ENCODE measurements around the gene SH2D3C. TPM values are rescaled to one million over a fixed set of nuclear protein-coding genes. Genes with fewer than 3 reads are reported as not detected.

SH2D3C gene
- total RNA-seq, 1 donor from 2014 or later, result 7.1 TPM

- peak overlapping the region; percentile 35 for H3K27ac Mint-ChIP-seq
- peaks cover 4% of the 10 kb centered on the region for H3K9me3 Mint-ChIP-seq
- DNase-seq (ENCODE audit: extremely low spot score, unreplicated experiment), result no peak
- TF ChIP-seq CTCF (conservative IDR thresholded peaks at IDR 0.05), result no peak
- no peak overlapping the region for H3K4me3 Mint-ChIP-seq
- no peaks in the 10 kb centered on the region for H3K36me3 Mint-ChIP-seq
- H3K27me3 Mint-ChIP-seq, result peaks cover 4% of the 10 kb centered on the region
- peaks cover 23% of the 10 kb centered on the region for H3K4me1 Mint-ChIP-seq (ENCODE audit: unreplicated experiment)
Measured at GRCh38 chr9:127697575-127697974, 80.9 kb downstream of the SH2D3C start.

- H3K9me3 Mint-ChIP-seq, result peaks cover 4% of the 10 kb centered on the region
- peaks cover 12% of the 10 kb centered on the region for H3K36me3 Mint-ChIP-seq
- H3K4me1 Mint-ChIP-seq (ENCODE audit: unreplicated experiment), result peaks cover 27% of the 10 kb centered on the region
- DNase-seq (ENCODE audit: extremely low spot score, unreplicated experiment), result no peak
- H3K27ac Mint-ChIP-seq, result no peak overlapping the region
- peaks cover 4% of the 10 kb centered on the region for H3K27me3 Mint-ChIP-seq
- peak overlapping the region; percentile 22 for H3K4me3 Mint-ChIP-seq
- TF ChIP-seq CTCF (conservative IDR thresholded peaks at IDR 0.05), result no peak
Measured at GRCh38 chr9:127694890-127695720, 83.4 kb downstream of the SH2D3C start.

- Mint-ChIP-seq H3K4me3 (no peak overlapping the region), H3K36me3 (peaks cover 18% of the 10 kb centered on the region), H3K4me1 (ENCODE audit: unreplicated experiment) (peaks cover 20% of the 10 kb centered on the region), H3K9me3 (no peaks in the 10 kb centered on the region), H3K27ac (no peak overlapping the region), H3K27me3 (no peaks in the 10 kb centered on the region)
- no peak for DNase-seq (ENCODE audit: extremely low spot score, unreplicated experiment)
- no peak for TF ChIP-seq CTCF (conservative IDR thresholded peaks at IDR 0.05)
Measured at GRCh38 chr9:127693697-127694096, 84.8 kb downstream of the SH2D3C start.

- Mint-ChIP-seq H3K4me1 (ENCODE audit: unreplicated experiment) (peaks cover 20% of the 10 kb centered on the region), H3K4me3 (no peak overlapping the region), H3K27ac (no peak overlapping the region), H3K27me3 (no peaks in the 10 kb centered on the region), H3K9me3 (no peaks in the 10 kb centered on the region), H3K36me3 (peaks cover 18% of the 10 kb centered on the region)
- no peak for TF ChIP-seq CTCF (conservative IDR thresholded peaks at IDR 0.05)
- no peak for DNase-seq (ENCODE audit: extremely low spot score, unreplicated experiment)
Measured at GRCh38 chr9:127693143-127693542, 85.3 kb downstream of the SH2D3C start.

- TF ChIP-seq CTCF (conservative IDR thresholded peaks at IDR 0.05), result no peak
- no peak for DNase-seq (ENCODE audit: extremely low spot score, unreplicated experiment)
- H3K4me3 Mint-ChIP-seq, result no peak overlapping the region
- peaks cover 20% of the 10 kb centered on the region for H3K4me1 Mint-ChIP-seq (ENCODE audit: unreplicated experiment)
- H3K27ac Mint-ChIP-seq, result no peak overlapping the region
- H3K36me3 Mint-ChIP-seq, result peaks cover 18% of the 10 kb centered on the region
- H3K9me3 Mint-ChIP-seq, result no peaks in the 10 kb centered on the region
- H3K27me3 Mint-ChIP-seq, result no peaks in the 10 kb centered on the region
Measured at GRCh38 chr9:127692071-127692470, 86.4 kb downstream of the SH2D3C start.
